H1 (cell line): ENCODE measurements around the gene FOXP4. TPM values are rescaled to one million over a fixed set of nuclear protein-coding genes. Genes with fewer than 3 reads are reported as not detected.
A peak's percentile ranks its signal among the peaks of the same experiment; 100 is the strongest.

Source experiments
- CTCF ChIA-PET: fragments of 300-600 bp; sonication (Branson Sonifier 250); formaldehyde crosslinking; loops from one replicate; lab custom pipeline; 2021; ENCODE audit not compliant: partially characterized antibody; lab: Charles Lee
- POLR2A ChIA-PET: fragments of 300-600 bp; sonication (Branson Sonifier 250); formaldehyde crosslinking; loops from one replicate; lab custom pipeline; 2021; ENCODE audit warnings: inconsistent platforms; ENCODE audit not compliant: partially characterized antibody; lab: Charles Lee
- DNase-seq, 2 experiments: peaks; one replicate each; pipeline versions ENCODE4 v3.0.0 to v3.0.0-alpha.2; 2010 to 2022; ENCODE audit warnings: low spot score in 2 of 2, low read depth in 1 of 2, mixed read lengths in 1 of 2
- FAIRE-seq: peaks from 2 replicates; lab custom pipeline; 2011; peaks lifted over from hg19 to GRCh38; lab: Jason Lieb, UNC
- H2AFZ ChIP-seq: 2 replicates; pipeline ENCODE4 v1.8.1; 2012; ENCODE audit warnings: low read length, inconsistent platforms
- H2AK5ac ChIP-seq: 2 replicates; pipeline ENCODE4 v1.6.1; 2013; ENCODE audit warnings: low read depth, low read length
- H2BK120ac ChIP-seq: replicated peaks from 2 replicates; pipeline ENCODE3; 2013; ENCODE audit warnings: low read depth, low read length, inconsistent platforms
- H2BK12ac ChIP-seq: 2 replicates; pipeline ENCODE4 v1.6.1; 2013; ENCODE audit warnings: low read depth, low read length
- H2BK15ac ChIP-seq: 2 replicates; pipeline ENCODE4 v1.6.1; 2013; ENCODE audit warnings: low read length
- H2BK20ac ChIP-seq: 2 replicates; pipeline ENCODE4 v1.6.1; 2013; ENCODE audit warnings: low read length
- H2BK5ac ChIP-seq: 2 replicates; pipeline ENCODE4 v1.6.1; 2013; ENCODE audit warnings: low read depth, low read length
- H3K14ac ChIP-seq: 2 replicates; pipeline ENCODE4 v1.6.1; 2013; ENCODE audit warnings: inconsistent platforms; ENCODE audit not compliant: insufficient read length
- H3K18ac ChIP-seq: 2 replicates; pipeline ENCODE4 v1.6.1; 2013; ENCODE audit warnings: low read length; ENCODE audit errors: extremely low read depth
- H3K23ac ChIP-seq: 2 replicates; pipeline ENCODE4 v1.6.1; 2013; ENCODE audit warnings: inconsistent platforms; ENCODE audit not compliant: insufficient read length
- H3K23me2 ChIP-seq: 2 replicates; pipeline ENCODE4 v1.6.1; 2013; ENCODE audit warnings: low read depth, low read length
- H3K27ac ChIP-seq: 2 replicates; pipeline ENCODE4 v1.6.1; 2011; ENCODE audit warnings: low read depth, low read length, inconsistent platforms
- H3K27me3 ChIP-seq, 4 experiments: replicated peaks in 1 of 4; 1 replicate in 1 of 4; 2 replicates in 3 of 4; pipeline versions ENCODE4 v1.6.1 to v1.8.1; 2011 to 2013; ENCODE audit warnings: low read length in 3 of 4, mild to moderate bottlenecking in 3 of 4, inconsistent platforms in 2 of 4, mixed read lengths in 2 of 4, moderate library complexity in 1 of 4; ENCODE audit not compliant: control insufficient read depth in 3 of 4, insufficient read depth in 3 of 4; ENCODE audit errors: extremely low read depth in 1 of 4
- H3K36me3 ChIP-seq, 4 experiments: 2 replicates each; pipeline versions ENCODE4 v1.6.1 to v1.8.1; 2011 to 2013; ENCODE audit warnings: mild to moderate bottlenecking in 4 of 4, low read length in 3 of 4, moderate library complexity in 2 of 4, control low read depth in 1 of 4, inconsistent platforms in 1 of 4; ENCODE audit not compliant: insufficient read depth in 4 of 4, control insufficient read depth in 2 of 4
- H3K4ac ChIP-seq: replicated peaks from 2 replicates; pipeline ENCODE3; 2013; ENCODE audit warnings: low read length, low read depth, mixed read lengths, inconsistent platforms; ENCODE audit not compliant: insufficient read length
- H3K4me1 ChIP-seq, 4 experiments: replicated peaks in 1 of 4; 1 replicate in 1 of 4; 2 replicates in 3 of 4; pipeline versions ENCODE4 v1.6.1 to v1.8.1; 2011 to 2013; ENCODE audit warnings: low read length in 3 of 4, inconsistent platforms in 2 of 4, mixed read lengths in 1 of 4; ENCODE audit not compliant: insufficient read depth in 4 of 4, control insufficient read depth in 3 of 4
- H3K4me2 ChIP-seq, 2 experiments: 2 replicates each; pipeline versions ENCODE4 v1.6.1 to v1.8.1; 2011 to 2013; ENCODE audit warnings: low read depth in 2 of 2, low read length in 2 of 2, control low read depth in 1 of 2, inconsistent platforms in 1 of 2, mild to moderate bottlenecking in 1 of 2; ENCODE audit not compliant: insufficient read depth in 1 of 2
- H3K4me3 ChIP-seq, 4 experiments: fragments of 200-600, 300-600 bp in 1 of 4; sonication (generic), shearing (Covaris generic), sonication (Bioruptor Twin) in 1 of 4; 2 replicates each; pipeline versions ENCODE4 v1.5.1 to v1.8.1; 2011 to 2016; ENCODE audit warnings: low read length in 4 of 4, low read depth in 3 of 4, control low read depth in 2 of 4, inconsistent platforms in 2 of 4, mild to moderate bottlenecking in 2 of 4, mixed read lengths in 1 of 4, moderate library complexity in 1 of 4; ENCODE audit not compliant: insufficient read depth in 2 of 4; ENCODE audit errors: extremely low read depth in 1 of 4
- H3K56ac ChIP-seq: replicated peaks from 2 replicates; pipeline ENCODE3; 2013; ENCODE audit warnings: low read depth, mild to moderate bottlenecking, mixed read lengths, low read length, inconsistent platforms; ENCODE audit not compliant: insufficient read length
- H3K79me1 ChIP-seq: 2 replicates; pipeline ENCODE4 v1.6.1; 2013; ENCODE audit warnings: low read depth, low read length, control low read depth
- H3K79me2 ChIP-seq, 2 experiments: 2 replicates each; pipeline versions ENCODE4 v1.6.1 to v1.8.1; 2012 to 2013; ENCODE audit warnings: low read length in 2 of 2, mild to moderate bottlenecking in 2 of 2, inconsistent platforms in 1 of 2; ENCODE audit not compliant: insufficient read depth in 2 of 2, control insufficient read depth in 1 of 2
- H3K9ac ChIP-seq, 4 experiments: replicated peaks in 1 of 4; 1 replicate in 1 of 4; 2 replicates in 3 of 4; pipeline versions ENCODE4 v1.6.1 to v1.8.1; 2011 to 2013; ENCODE audit warnings: low read depth in 3 of 4, low read length in 3 of 4, control low read depth in 2 of 4, mild to moderate bottlenecking in 2 of 4, moderate library complexity in 2 of 4, inconsistent platforms in 1 of 4; ENCODE audit errors: extremely low read depth in 1 of 4
- H3K9me3 ChIP-seq, 2 experiments: 2 replicates each; pipeline versions ENCODE4 v1.6.1 to v1.8.1; 2012 to 2013; ENCODE audit warnings: mild to moderate bottlenecking in 2 of 2, moderate library complexity in 2 of 2, control low read depth in 1 of 2, inconsistent platforms in 1 of 2, low read depth in 1 of 2, low read length in 1 of 2, mixed read lengths in 1 of 2; ENCODE audit not compliant: insufficient read depth in 2 of 2
- H4K20me1 ChIP-seq, 2 experiments: replicated peaks in 1 of 2; 2 replicates each; pipeline versions ENCODE3 to v1.8.1; 2011 to 2013; ENCODE audit warnings: inconsistent platforms in 2 of 2, low read length in 2 of 2, mild to moderate bottlenecking in 1 of 2; ENCODE audit not compliant: insufficient read depth in 2 of 2, control insufficient read depth in 1 of 2
- H4K5ac ChIP-seq: 2 replicates; pipeline ENCODE4 v1.6.1; 2013; ENCODE audit warnings: low read length, low read depth, mixed read lengths, inconsistent platforms; ENCODE audit not compliant: insufficient read length
- H4K8ac ChIP-seq: 2 replicates; pipeline ENCODE4 v1.8.0; 2013; ENCODE audit warnings: mild to moderate bottlenecking, moderate library complexity, low read length, inconsistent platforms; ENCODE audit not compliant: insufficient read depth; ENCODE audit errors: extremely low read depth
- H4K91ac ChIP-seq: replicated peaks from 2 replicates; pipeline ENCODE3; 2013; ENCODE audit warnings: low read length, mixed read lengths, inconsistent platforms; ENCODE audit not compliant: insufficient read length
- CBX5 ChIP-seq: fragments of 300-800, 300-1000 bp; sonication (generic); IDR thresholded peaks from 2 replicates; pipeline ENCODE4 v1.7.1; 2016; ENCODE audit warnings: antibody characterized with exemption, low read length, low read depth
- CBX8 ChIP-seq: fragments of 300-800, 300-1000 bp; sonication (generic); IDR thresholded peaks from 2 replicates; pipeline ENCODE4 v1.7.1; 2016; ENCODE audit warnings: low read depth, low read length, borderline replicate concordance
- CHD1 ChIP-seq: IDR thresholded peaks from 2 replicates; pipeline ENCODE4 v1.6.1; 2012; ENCODE audit warnings: low read depth, low read length, improper control_type of control experiment
- CTBP2 ChIP-seq: IDR thresholded peaks from 2 replicates; pipeline ENCODE4 v1.7.0; 2011; ENCODE audit warnings: borderline replicate concordance, mild to moderate bottlenecking, moderate library complexity, mixed read lengths, low read length; ENCODE audit not compliant: insufficient read depth, insufficient read length
- KDM4A ChIP-seq: IDR thresholded peaks from one replicate; pipeline ENCODE4 v1.7.1; 2012; ENCODE audit warnings: low read depth, mild to moderate bottlenecking, moderate library complexity, low read length, inconsistent platforms; ENCODE audit not compliant: severe bottlenecking
- RXRA ChIP-seq: IDR thresholded peaks from 2 replicates; pipeline ENCODE4 v1.6.1; 2011; ENCODE audit warnings: low read depth, mild to moderate bottlenecking, low read length, moderate library complexity; ENCODE audit not compliant: insufficient read depth
- SIX5 ChIP-seq: IDR thresholded peaks from 2 replicates; pipeline ENCODE4 v1.6.1; 2011; ENCODE audit warnings: mild to moderate bottlenecking, low read depth, low read length
- SP1 ChIP-seq: IDR thresholded peaks from 2 replicates; pipeline ENCODE4 v1.6.1; 2011; ENCODE audit warnings: low read depth, low read length
- WGBS, 2 experiments: shearing (Covaris generic) in 1 of 2; methylation state at CpG; one replicate each; pipeline versions ENCODE4 v1.1.6 to v1.1.7; 2013 to 2015; ENCODE audit warnings: low lambda C conversion rate in 2 of 2, mixed read lengths in 2 of 2, inconsistent platforms in 1 of 2, low coverage in 1 of 2, missing lambda C conversion rate in 1 of 2; ENCODE audit not compliant: insufficient replicate concordance in 2 of 2, insufficient coverage in 1 of 2, insufficient read length in 1 of 2; ENCODE audit errors: extremely low coverage in 1 of 2, missing lambda C conversion rate in 1 of 2; 5-methylcytosine and 5-hydroxymethylcytosine counted together
- polyA plus RNA-seq, 7 experiments: library from polyadenylated mRNA; depleted of rRNA in 3 of 7; stranded (reverse) in 5 of 7; unstranded in 2 of 7; fragments of >200 nt in 5 of 7; fragments of 200-250 nt in 2 of 7; gene quantifications; 1 replicate in 5 of 7; 2 replicates in 1 of 7; 4 replicates in 1 of 7; pipeline versions ENCODE4 v1.2.1 to v1.2.3, GENCODE V29; 2011 to 2013; ENCODE audit warnings: missing spikeins in 2 of 7, mixed read lengths in 2 of 7
- total RNA-seq: library from RNA; stranded (reverse); fragmentation: NEBNext Ultra II Directional; extraction: Animal tissue kit (Norgen Biotek cat#: 25700); gene quantifications from 2 replicates; pipeline ENCODE4 v1.2.1, GENCODE V29; 2021
- TF ChIP-seq, protein P1 (sequence below), 3 experiments: IDR thresholded peaks; 1 replicate in 2 of 3; 2 replicates in 1 of 3; pipeline versions ENCODE4 v1.5.1 to v1.6.1; 2011; ENCODE audit warnings: low read length in 3 of 3, mild to moderate bottlenecking in 3 of 3, inconsistent platforms in 2 of 3, low read depth in 1 of 3, moderate library complexity in 1 of 3; ENCODE audit not compliant: insufficient read depth in 1 of 3; ENCODE audit errors: control extremely low read depth in 1 of 3

The FOXP4 gene
- total and polyA plus RNA-seq, 2 of the 8 experiments (the other 6 are each of a cell fraction or from before 2014, with no cell fraction given) = 4.8 to 13.3 TPM

DNA sequence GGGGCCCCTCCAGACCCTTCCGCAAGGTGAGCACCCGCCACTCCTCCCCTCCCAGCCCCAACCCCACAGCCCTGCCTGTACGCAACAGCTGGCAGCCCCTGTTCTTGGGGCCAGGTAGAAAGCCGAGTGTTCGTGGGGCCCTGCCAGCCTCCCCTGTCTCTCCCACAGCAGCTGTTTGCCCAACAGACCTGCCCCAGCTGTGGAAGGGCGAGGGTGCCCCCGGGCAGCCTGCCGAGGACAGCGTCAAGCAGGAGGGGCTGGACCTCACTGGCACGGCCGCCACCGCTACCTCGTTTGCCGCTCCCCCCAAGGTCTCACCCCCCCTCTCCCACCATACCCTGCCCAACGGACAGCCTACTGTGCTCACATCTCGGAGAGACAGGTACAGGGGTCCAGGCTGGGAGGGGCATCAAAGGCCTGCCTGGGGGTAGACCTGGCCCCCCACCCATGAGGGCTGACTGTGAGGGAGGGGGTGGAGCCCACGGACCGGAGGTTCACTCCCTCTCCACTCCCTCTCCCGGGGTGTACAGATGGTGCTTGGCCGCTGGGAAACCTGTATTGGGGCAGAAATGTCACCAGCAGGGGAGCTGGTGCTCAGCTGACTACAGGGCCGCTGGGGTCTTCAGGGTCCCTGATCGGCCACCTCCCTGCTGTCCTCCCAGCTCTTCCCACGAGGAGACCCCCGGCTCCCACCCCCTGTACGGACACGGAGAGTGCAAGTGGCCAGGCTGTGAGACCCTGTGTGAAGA lies 41.1 kb downstream of the FOXP4 start:
- Histone ChIP-seq H2BK15ac (no peak overlapping the region; the same call in 1 of the 2 replicates), H3K4ac (no peak overlapping the region), H3K36me3 (peaks cover 0 to 4% (median 2%) of the 10 kb centered on the region in 4 experiments; a peak in 3 of 8 replicates), H3K27ac (no peak overlapping the region), H3K9me3 (no peaks in the 10 kb centered on the region), H3K4me3 (no peak overlapping the region), H3K18ac (peak overlapping the region; percentile 32), H2AK5ac (no peak overlapping the region; the same call in 1 of the 2 replicates), H3K9ac (no peak overlapping the region), H2BK120ac (no peak overlapping the region), H4K91ac (no peak overlapping the region), H4K5ac (no peak overlapping the region), H3K4me2 (no peak overlapping the region), H3K79me1 (no peaks in the 10 kb centered on the region), H2BK5ac (no peak overlapping the region), H4K8ac (no peak overlapping the region; the same call in 1 of the 2 replicates), H3K79me2 (no peaks in the 10 kb centered on the region), H3K23ac (no peak overlapping the region), H3K56ac (no peak overlapping the region), H3K23me2 (no peaks in the 10 kb centered on the region), H3K27me3 (no peaks in the 10 kb centered on the region), H2AFZ (no peak overlapping the region), H3K14ac (no peak overlapping the region), H3K4me1 (peaks cover 3 to 41% (median 25%) of the 10 kb centered on the region in 4 experiments), H2BK20ac (0 out of 2 replicates have a peak overlapping the region, but pooled peaks have one; percentile 72), H4K20me1 (peaks cover 0 to 5% of the 10 kb centered on the region in 2 experiments), H2BK12ac (peak overlapping the region; percentile 39; the same call in 1 of the 2 replicates)
- CTCF ChIA-PET = interaction anchor here (0.7 to 27.7 kb wide), 21 partner anchors 8 to 219 kb away, joined by 3 to 361 read pairs (median 5); no protein-coding TSS in a partner anchor
- FAIRE-seq (no peak), DNase-seq (no peak)
- 86% methylated on average over 12 of the region's 26 CpGs; no CpG with 5 or more reads in 1 of the 2 experiments for WGBS, 2 experiments
- POLR2A ChIA-PET = interaction anchor here (1.0 to 2.4 kb wide), 5 partner anchors 9 to 43 kb away, joined by 4 to 7 read pairs (median 4); no protein-coding TSS in a partner anchor
- TF ChIP-seq CBX5 (no peak), KDM4A (no peak), CHD1 (no peak), RXRA (no peak), SP1 (no peak), SIX5 (no peak), CBX8 (no peak), CTBP2 (no peak)
- TF ChIP-seq, protein P1, sequence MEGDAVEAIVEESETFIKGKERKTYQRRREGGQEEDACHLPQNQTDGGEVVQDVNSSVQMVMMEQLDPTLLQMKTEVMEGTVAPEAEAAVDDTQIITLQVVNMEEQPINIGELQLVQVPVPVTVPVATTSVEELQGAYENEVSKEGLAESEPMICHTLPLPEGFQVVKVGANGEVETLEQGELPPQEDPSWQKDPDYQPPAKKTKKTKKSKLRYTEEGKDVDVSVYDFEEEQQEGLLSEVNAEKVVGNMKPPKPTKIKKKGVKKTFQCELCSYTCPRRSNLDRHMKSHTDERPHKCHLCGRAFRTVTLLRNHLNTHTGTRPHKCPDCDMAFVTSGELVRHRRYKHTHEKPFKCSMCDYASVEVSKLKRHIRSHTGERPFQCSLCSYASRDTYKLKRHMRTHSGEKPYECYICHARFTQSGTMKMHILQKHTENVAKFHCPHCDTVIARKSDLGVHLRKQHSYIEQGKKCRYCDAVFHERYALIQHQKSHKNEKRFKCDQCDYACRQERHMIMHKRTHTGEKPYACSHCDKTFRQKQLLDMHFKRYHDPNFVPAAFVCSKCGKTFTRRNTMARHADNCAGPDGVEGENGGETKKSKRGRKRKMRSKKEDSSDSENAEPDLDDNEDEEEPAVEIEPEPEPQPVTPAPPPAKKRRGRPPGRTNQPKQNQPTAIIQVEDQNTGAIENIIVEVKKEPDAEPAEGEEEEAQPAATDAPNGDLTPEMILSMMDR (IDR thresholded peaks at IDR 0.05; ENCODE audit: control extremely low read depth in 1 of 3, insufficient read depth in 1 of 3, low read depth in 1 of 3, low read length in 3 of 3) = peak in 2 of 3 experiments; percentile 10 to 15; a peak in 1 of 4 replicates
